HFF-Myc (cell line): ENCODE data around the gene TUBA1C.

ENCODE experiments used
- DNase-seq: peaks from one replicate; pipeline ENCODE4 v3.0.0-alpha.2; 2011; ENCODE audit warnings: low read depth; ENCODE audit errors: extremely low read depth
- H3K4me3 ChIP-seq: replicated peaks from 2 replicates; pipeline ENCODE4 v1.5.1; 2011; ENCODE audit warnings: low read depth, mild to moderate bottlenecking, control low read depth, low read length
- CTCF ChIP-seq: IDR thresholded peaks from 2 replicates; pipeline ENCODE4 v1.5.1; 2012; ENCODE audit warnings: mild to moderate bottlenecking, low read depth, low read length, control low read depth; ENCODE audit errors: missing control alignments

TUBA1C gene

GRCh38 chr12:49227713-49228112, 37.2 kb upstream of the TUBA1C start:
- no peak overlapping the region for H3K4me3 ChIP-seq
- no peak for DNase-seq
- no peak for TF ChIP-seq CTCF

GRCh38 chr12:49228653-49229052, 36.2 kb upstream of the TUBA1C start:
- no peak overlapping the region for H3K4me3 ChIP-seq
- TF ChIP-seq CTCF = no peak
- no peak for DNase-seq

- TF ChIP-seq CTCF = no peak
- no peak overlapping the region for H3K4me3 ChIP-seq
- DNase-seq = no peak
These were observed 34.6 kb upstream of the TUBA1C start for GRCh38 chr12:49230176-49230804.

GRCh38 chr12:49230805-49231194, 34.1 kb upstream of the TUBA1C start:
- no peak for DNase-seq
- no peak for TF ChIP-seq CTCF
- no peak overlapping the region for H3K4me3 ChIP-seq

- DNase-seq = no peak
- no peak overlapping the region for H3K4me3 ChIP-seq
- no peak for TF ChIP-seq CTCF
These were observed 32.8 kb upstream of the TUBA1C start for GRCh38 chr12:49231878-49232655.

GRCh38 chr12:49232940-49233841, 31.7 kb upstream of the TUBA1C start:
- TF ChIP-seq CTCF = no peak
- DNase-seq = no peak
- no peak overlapping the region for H3K4me3 ChIP-seq
